ENCODE data around the gene ZFP92. TPM values are rescaled to one million over a fixed set of nuclear protein-coding genes. Genes with fewer than 3 reads are reported as not detected.

Gene ZFP92
- total RNA-seq, 1 donor from 2014 or later: 4.5 TPM

GRCh38 chrX:153377727-153378126, 33.5 kb upstream of the ZFP92 start:
- Histone ChIP-seq H3K4me1 (no peaks in the 10 kb centered on the region), H3K27ac (no peak overlapping the region), H3K36me3 (no peaks in the 10 kb centered on the region), H3K4me3 (no peak overlapping the region), H3K9me3 (no peaks in the 10 kb centered on the region), H3K27me3 (ENCODE audit: low read depth) (no peaks in the 10 kb centered on the region)
- no peak for DNase-seq
- ATAC-seq: no peak
- intact Hi-C loops (cut with DNase I): no loop called here
- TF ChIP-seq, protein P1, sequence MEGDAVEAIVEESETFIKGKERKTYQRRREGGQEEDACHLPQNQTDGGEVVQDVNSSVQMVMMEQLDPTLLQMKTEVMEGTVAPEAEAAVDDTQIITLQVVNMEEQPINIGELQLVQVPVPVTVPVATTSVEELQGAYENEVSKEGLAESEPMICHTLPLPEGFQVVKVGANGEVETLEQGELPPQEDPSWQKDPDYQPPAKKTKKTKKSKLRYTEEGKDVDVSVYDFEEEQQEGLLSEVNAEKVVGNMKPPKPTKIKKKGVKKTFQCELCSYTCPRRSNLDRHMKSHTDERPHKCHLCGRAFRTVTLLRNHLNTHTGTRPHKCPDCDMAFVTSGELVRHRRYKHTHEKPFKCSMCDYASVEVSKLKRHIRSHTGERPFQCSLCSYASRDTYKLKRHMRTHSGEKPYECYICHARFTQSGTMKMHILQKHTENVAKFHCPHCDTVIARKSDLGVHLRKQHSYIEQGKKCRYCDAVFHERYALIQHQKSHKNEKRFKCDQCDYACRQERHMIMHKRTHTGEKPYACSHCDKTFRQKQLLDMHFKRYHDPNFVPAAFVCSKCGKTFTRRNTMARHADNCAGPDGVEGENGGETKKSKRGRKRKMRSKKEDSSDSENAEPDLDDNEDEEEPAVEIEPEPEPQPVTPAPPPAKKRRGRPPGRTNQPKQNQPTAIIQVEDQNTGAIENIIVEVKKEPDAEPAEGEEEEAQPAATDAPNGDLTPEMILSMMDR (IDR thresholded peaks at IDR 0.05): no peak

DNA sequence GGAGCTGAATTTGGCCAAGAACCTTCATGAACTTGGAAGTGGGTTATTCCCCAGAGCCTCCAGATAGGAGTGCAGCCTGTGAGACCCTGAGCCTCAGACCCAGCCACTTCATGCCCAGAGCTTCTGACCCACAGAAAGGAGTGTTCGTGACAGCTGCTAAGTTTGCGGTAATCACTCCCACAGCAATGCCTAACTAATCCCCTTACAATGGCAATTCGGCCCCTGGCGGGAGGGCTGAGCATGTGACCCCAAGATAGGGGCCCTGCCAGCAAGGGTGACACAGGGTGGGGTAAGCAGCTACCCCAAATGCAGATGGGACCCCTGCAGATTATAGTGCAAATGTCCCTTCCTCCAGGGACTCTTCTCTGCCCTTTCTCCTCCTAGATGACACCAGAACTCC, 32.7 kb upstream of the ZFP92 start:
- Histone ChIP-seq H3K27me3 (ENCODE audit: low read depth) (no peaks in the 10 kb centered on the region), H3K4me1 (no peaks in the 10 kb centered on the region), H3K36me3 (no peaks in the 10 kb centered on the region), H3K4me3 (no peak overlapping the region), H3K9me3 (no peaks in the 10 kb centered on the region), H3K27ac (no peak overlapping the region)
- ATAC-seq: no peak
- no peak for DNase-seq
- TF ChIP-seq, protein P1 (IDR thresholded peaks at IDR 0.05): no peak
- intact Hi-C loops (cut with DNase I): no loop called here

DNA sequence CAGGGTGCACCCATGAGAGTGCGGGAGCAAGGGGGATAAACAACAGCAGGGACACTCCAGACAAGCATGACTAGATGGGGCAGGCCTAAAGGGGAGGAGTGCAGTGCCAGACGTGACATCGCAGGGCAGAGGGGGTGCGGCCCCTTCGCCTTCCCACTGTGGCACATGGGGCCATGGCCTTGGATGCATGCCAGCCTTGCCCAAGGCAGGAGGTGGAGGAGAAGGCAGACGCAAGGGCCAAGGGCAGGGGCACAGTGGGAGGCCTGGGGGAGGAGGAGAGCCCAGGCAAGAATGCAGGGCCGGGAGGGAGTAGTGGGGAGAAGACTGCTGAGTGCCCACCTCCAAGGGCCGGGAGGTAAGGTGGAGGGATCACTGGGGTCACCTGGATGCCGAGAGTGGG, 31.8 kb upstream of the ZFP92 start:
- ATAC-seq (no peak), DNase-seq (no peak)
- TF ChIP-seq, protein P1 (IDR thresholded peaks at IDR 0.05): no peak
- Histone ChIP-seq H3K27me3 (ENCODE audit: low read depth) (no peaks in the 10 kb centered on the region), H3K36me3 (no peaks in the 10 kb centered on the region), H3K27ac (no peak overlapping the region), H3K4me1 (no peaks in the 10 kb centered on the region), H3K9me3 (no peaks in the 10 kb centered on the region), H3K4me3 (no peak overlapping the region)
- intact Hi-C loops (cut with DNase I): no loop called here

DNA sequence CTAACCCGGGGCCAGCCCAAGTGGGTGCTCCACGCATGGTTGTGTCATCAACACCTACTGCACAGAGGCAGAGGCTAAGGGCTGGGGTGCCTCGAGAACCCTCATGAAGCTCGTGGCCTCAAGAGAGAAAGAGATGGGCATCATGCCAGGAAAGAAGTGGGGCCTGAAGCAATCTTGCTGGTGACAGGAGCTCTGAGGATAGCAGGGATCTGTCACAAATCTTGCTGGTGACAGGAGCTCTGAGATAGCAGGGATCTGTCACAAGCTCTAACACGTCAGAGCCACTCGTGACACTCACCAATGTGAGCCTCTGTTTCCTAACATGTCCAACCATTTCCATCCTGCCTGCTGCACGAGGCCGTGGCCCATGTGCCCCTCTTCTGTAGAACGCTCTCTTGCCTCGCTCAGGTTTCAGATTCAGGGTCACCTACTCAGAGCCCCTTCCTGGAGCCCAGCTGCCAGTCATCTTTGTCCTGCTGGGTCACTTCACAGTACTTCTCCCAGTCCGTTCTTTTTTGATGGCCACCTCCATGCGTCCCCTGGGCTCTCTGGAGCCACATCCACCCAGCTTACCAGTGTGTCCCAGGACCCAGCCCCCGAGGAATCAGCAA, 31.2 kb upstream of the ZFP92 start:
- H3K4me3 ChIP-seq: no peak overlapping the region
- no peak for ATAC-seq
- TF ChIP-seq, protein P1 (IDR thresholded peaks at IDR 0.05): no peak
- no peaks in the 10 kb centered on the region for H3K4me1 ChIP-seq
- H3K36me3 ChIP-seq: no peaks in the 10 kb centered on the region
- no peak overlapping the region for H3K27ac ChIP-seq
- H3K9me3 ChIP-seq: no peaks in the 10 kb centered on the region
- no peaks in the 10 kb centered on the region for H3K27me3 ChIP-seq (ENCODE audit: low read depth)
- DNase-seq: no peak
- intact Hi-C loops (cut with DNase I): no loop called here

DNA sequence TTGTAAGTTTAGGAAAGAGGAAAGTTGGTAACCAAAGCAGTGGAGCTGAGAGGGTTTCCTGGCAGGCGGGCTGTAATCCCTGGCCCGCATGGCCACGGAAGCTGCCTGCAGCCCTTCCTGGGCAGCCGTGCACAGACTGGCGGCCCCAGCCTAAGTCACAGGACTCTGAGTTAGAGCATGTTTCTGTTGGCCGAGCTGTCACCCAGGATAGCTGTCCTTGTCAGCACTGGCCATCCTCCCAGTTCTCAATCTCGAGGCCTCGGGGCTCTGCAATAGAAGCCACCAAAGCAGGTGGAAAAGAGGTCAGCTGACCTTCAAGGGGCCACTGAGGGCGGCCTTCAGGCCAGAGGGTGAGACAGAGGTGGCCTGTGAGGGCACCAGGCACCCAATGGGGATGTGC, 30.6 kb upstream of the ZFP92 start:
- H3K27ac ChIP-seq: no peak overlapping the region
- DNase-seq: no peak
- no peaks in the 10 kb centered on the region for H3K9me3 ChIP-seq
- TF ChIP-seq, protein P1 (IDR thresholded peaks at IDR 0.05): no peak
- no peaks in the 10 kb centered on the region for H3K4me1 ChIP-seq
- intact Hi-C loops (cut with DNase I): no loop called here
- ATAC-seq: no peak
- H3K27me3 ChIP-seq (ENCODE audit: low read depth): no peaks in the 10 kb centered on the region
- no peak overlapping the region for H3K4me3 ChIP-seq
- no peaks in the 10 kb centered on the region for H3K36me3 ChIP-seq
